HG02852 (cell line): ENCODE results near the gene MARCHF9.
"Not testable (repeated sequence)": the region's sequence is repeated elsewhere in the genome, so short reads cannot be mapped to it uniquely, and the experiment has no call there.

Experiments
- ATAC-seq: cut with Tn5 transposase; IDR thresholded peaks from one replicate; pipeline ENCODE4 v1.9.1; 2021; ENCODE audit warnings: mild to moderate bottlenecking, moderate library complexity; ENCODE audit not compliant: unreplicated experiment

MARCHF9 gene

GRCh38 chr12:57754411-57755193, at the start of gene MARCHF9:
Gene MARCHF9 (plus strand): TSS chr12:57755103. CDS start chr12:57755529, 426 bp downstream.
- peak; percentile 36 for ATAC-seq

DNA sequence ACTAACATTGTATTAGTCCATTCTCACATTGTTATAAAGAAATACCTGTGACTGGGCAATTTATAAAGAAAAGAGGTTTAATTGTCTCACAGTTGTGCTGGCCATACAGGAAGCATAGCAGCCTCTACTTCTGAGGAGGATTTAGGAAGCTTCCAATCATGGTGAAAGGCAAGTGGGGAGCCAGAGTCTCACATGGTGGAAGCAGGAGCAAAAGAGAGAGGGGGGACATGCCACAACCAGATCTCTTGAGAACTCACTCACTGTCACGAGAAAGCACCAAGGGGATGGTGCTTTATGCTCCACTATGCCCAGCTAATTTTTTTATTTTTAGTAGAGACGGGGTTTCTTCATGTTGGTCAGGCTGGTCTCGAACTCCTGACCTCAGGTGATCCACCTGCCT, 47.7 kb upstream of the MARCHF9 start:
- ATAC-seq, result no peak

DNA sequence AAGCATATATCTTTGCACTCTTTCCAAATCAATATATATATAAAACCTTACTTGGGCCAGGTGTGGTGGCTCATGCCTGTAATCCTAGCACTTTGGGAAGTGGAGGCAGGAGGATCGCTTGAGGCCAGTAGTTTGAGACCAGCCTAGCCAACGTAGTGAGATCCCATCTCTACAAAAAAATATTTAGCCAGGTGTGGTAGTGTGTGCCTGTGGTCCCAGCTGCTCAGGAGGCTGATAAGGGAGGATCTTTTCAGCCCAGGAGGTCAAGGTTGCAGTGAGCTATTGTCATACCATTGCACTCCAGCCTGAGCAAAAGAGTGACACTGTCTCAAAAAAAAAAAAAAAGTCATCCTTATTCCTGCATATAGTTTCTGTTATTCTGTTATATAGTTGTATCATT, 46.6 kb upstream of the MARCHF9 start:
- ATAC-seq, result no peak

GRCh38 chr12:57712701-57713100, 42.2 kb upstream of the MARCHF9 start:
- ATAC-seq, result no peak

DNA sequence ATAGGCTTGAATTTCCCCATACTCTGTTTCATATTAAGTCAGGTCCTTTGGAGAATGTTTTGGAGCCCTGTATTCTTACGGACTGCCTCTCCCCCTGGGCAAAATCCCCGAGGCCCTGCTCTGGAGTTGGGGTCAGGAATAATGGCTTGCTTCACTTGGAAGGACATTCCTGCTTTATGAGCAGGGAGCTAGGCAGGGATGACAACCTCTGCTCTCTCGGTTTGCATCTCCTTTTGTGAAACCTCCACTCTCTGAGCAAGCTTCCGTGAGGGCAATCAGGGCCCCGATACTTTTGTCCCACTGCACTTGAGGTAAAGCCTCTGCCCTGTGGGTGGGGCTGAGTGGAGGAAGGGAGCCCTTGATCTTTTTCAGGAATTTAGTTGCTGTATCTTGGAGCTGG, 41.7 kb upstream of the MARCHF9 start:
- no peak for ATAC-seq

DNA sequence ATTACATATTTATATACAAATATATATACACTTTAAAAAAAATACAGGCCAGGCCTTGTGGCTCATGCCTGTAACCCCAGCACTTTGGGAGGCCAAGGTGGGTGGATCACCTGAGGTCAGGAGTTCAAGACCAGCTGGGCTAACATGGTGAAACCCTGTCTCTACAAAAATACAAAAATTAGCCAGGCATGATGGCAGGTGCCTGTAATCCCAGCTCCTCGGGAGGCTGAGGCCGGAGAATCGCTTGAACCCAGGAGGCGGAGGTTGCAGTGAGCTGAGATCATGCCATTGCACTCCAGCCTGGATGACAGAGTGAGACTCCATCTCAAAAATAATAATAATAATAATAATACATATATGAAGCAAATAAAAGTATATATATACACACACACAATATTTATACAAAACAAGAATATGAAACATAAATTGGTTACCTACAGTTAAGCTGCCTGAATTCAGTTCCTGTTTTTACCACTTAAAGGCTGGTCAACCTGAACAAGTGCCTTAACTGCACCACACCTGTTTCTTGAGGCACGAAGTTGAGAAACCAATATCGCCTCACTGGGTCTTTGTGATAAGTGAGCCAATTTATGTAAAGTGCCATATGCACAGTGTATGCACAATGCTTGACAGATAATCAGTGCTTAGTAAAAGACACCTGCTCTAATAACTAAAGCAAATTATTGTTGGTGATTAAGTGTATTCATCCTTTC, 39.7 kb upstream of the MARCHF9 start:
- ATAC-seq, result peak; percentile 43

- ATAC-seq, result no peak
These were observed 39.1 kb upstream of the MARCHF9 start for GRCh38 chr12:57715786-57716185.

GRCh38 chr12:57716305-57716704, 38.6 kb upstream of the MARCHF9 start:
- no peak for ATAC-seq

DNA sequence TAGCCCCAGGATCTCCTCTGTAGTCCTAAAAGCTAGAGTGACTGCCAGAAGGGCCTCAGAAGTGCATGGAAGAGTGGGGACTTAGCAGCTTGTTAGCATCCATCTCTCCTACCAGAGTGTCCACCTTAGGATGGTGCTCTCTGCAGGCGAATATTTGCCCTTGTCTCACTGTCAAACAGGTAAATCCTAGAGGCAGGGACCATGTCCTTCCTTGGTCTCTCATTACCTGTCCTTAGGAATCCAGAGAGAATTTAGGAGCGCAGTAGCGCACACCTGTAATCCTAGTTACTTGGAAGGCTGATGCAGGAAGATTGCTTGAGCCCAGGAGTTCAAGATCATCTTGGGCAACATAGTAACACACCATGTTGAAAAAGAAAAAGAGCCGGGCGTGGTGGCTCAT, 37.8 kb upstream of the MARCHF9 start:
- no peak for ATAC-seq

DNA sequence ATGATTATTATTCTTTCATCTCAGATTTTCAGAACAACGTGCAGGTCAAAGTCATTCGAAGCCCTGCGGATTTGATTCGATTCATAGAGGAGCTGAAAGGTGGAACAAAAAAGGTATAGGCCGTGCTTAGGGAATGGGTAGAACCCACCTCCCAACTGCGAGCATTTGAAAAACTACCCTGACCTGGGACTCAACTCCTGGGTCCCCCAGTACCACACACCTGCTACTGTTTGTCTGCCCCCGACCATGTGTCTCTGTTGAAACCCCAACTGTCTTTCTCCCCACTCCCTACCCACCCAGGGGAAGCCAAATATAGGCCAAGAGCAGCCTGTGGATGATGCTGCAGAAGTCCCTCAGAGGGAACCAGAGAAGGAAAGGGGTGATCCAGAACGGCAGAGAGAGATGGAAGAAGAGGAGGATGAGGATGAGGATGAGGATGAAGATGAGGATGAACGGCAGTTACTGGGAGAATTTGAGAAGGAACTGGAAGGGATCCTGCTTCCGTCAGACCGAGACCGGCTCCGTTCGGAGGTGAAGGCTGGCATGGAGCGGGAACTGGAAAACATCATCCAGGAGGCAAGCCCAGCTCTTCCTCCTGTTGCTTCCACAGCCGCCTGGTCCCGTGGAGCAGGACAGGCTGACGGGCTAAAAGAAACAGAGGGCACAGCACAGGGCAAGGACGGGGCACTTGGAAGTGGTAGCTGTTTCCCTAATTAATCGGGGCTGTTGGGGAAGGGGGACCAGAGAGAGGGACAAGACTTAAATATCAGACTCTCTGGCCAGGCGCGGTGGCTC, 36.9 kb upstream of the MARCHF9 start:
- ATAC-seq, result no peak

DNA sequence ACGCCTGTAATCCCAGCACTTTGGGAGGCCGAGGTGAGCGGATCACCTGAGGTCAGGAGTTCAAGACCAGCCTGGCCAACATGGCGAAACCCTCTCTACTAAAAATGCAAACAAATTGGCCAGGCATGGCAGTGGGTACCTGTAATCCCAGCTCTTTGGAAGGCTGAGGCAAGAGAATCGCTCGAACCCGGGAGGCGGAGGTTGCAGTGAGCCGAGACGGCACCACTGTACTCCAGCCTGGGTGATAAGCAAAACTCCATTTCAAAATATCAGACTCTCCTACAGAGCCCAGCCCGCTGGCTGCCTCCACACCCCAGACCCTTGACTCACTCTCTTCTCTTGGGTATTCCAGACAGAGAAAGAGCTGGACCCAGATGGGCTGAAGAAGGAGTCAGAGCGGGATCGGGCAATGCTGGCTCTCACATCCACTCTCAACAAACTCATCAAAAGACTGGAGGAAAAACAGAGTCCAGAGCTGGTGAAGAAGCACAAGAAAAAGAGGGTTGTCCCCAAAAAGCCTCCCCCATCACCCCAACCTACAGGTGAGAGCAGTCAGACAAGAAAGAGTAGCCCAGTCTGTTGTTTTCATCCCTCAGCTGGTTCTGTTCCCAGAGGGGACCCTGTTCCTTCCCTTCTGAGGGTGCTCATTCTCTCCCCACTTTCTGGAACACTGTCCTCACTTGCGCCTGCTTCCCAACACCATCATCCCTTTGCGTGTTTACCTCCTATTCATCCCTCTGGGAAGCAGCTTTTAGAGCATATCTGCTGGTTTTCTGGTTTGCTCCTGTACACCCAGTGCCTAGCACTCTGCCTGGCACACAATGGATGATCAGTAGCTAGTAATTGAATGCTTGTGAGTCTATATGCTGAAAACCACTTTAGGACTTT, 36.0 kb upstream of the MARCHF9 start:
- ATAC-seq, result no peak

DNA sequence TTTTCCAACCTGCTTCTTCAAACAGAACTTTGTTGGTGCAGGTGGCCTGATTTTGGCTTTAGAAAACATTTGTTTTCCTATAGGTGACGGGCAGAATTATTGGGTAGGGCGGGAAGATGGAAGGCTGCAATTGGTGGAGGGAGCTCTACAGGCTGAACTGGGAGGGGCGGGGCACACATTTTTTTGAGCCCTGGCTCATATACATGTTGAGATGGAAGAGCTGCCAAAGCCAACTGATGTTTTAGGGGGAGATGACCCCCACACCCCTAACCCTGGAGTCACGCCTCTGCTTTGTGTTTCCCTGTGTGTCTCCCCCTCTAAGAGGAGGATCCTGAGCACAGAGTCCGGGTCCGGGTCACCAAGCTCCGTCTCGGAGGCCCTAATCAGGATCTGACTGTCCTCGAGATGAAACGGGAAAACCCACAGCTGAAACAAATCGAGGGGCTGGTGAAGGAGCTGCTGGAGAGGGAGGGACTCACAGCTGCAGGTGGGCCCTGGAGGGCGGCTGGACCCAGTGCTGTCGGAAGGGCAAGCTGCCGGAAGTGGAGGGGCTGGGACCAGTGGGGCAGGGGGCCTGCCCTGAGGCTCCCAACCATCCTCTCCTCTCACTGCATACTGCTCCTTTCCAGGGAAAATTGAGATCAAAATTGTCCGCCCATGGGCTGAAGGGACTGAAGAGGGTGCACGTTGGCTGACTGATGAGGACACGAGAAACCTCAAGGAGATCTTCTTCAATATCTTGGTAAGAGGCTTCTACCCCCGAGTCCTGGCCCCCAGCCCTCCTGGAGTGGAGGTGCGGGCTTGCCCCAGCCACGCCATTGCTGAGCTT, 34.9 kb upstream of the MARCHF9 start:
- no peak for ATAC-seq

DNA sequence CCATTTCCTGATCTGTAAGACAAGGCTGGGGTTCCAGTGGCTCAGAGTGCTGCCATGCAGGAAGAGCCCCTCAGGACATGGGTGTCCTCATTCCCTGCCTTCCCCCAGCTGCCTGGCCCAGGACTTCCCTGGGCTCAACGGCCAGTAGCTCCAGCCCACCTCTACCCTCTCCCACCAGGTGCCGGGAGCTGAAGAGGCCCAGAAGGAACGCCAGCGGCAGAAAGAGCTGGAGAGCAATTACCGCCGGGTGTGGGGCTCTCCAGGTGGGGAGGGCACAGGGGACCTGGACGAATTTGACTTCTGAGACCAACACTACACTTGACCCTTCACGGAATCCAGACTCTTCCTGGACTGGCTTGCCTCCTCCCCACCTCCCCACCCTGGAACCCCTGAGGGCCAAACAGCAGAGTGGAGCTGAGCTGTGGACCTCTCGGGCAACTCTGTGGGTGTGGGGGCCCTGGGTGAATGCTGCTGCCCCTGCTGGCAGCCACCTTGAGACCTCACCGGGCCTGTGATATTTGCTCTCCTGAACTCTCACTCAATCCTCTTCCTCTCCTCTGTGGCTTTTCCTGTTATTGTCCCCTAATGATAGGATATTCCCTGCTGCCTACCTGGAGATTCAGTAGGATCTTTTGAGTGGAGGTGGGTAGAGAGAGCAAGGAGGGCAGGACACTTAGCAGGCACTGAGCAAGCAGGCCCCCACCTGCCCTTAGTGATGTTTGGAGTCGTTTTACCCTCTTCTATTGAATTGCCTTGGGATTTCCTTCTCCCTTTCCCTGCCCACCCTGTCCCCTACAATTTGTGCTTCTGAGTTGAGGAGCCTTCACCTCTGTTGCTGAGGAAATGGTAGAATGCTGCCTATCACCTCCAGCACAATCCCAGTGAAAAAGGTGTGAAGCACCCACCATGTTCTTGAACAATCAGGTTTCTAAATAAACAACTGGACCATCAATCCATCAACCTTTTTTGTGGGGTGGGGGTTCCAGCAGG, 34.0 kb upstream of the MARCHF9 start:
- no peak for ATAC-seq

GRCh38 chr12:57721846-57722608, 32.9 kb upstream of the MARCHF9 start:
- ATAC-seq, result not testable (repeated sequence)

DNA sequence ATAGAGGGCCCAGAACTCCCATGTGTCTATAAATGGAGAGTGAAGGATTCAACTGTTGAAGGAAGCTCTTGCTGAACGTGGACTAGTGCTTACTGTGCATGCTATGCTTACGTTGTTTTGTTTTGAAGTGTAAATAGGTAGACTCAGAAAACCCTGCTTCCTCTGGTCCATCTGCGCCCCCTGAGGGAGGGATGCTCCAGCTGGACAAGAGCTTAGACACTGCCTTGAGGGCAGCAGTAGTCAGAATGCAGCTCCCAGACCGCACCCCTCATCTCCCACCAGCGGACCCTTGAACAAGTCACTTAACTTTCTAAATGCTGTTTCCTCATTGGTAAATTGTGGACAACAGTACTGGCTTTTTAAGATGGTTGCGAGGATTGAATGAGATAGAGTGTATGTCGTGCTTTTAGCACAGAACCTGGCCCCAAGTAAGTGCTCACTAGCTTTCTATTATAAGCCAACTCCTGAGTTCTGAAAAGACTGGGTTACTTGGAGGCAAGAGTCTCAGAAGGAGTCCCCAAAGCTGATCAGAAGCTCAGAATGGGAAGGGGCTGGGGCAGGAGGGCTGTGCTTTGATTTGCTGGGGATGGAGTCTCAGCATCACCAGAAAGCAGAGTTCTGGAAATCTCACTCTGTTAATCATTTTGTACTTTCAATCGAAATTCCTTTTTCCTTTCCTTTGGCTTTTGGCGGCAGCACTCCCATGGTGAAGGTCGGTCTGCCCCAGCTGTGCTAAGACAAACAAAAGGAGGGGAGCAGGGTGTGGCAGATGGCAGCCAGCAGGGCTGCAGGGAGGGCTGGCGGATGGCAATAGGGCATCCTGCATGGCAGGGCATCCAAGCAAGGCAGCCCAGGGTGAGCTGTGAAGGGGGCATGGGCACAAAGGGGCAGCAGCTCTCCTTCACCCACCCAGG, 31.9 kb upstream of the MARCHF9 start:
- no peak for ATAC-seq

DNA sequence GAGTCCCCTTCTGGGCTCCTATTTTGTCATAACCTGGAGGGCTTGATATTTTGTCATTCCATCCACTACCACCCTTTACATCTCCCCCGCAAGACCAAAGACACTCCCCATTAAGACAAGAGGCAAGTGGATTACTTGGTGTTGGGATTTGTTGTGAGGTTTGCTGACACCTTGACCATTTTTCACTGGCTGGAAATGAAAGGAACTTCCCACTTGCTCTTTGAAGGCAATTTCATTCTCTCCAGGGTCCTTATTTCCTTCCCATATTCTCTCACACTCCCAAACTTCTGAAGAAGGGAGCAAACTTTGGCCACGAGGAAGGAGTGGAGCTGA, 31.3 kb upstream of the MARCHF9 start:
- ATAC-seq, result no peak
